Osteoblast (primary cell): ENCODE data around the gene FOXJ1. TPM values are rescaled to one million over a fixed set of nuclear protein-coding genes. Genes with fewer than 3 reads are reported as not detected.

Source experiments
- DNase-seq: peaks from one replicate; pipeline ENCODE4 v3.0.0; 2011; ENCODE audit warnings: low spot score, mixed read lengths; ENCODE audit not compliant: insufficient read length; ENCODE audit errors: missing footprints
- H2AFZ ChIP-seq: 2 replicates; pipeline ENCODE4 v1.6.0; 2011; ENCODE audit warnings: mild to moderate bottlenecking, low read length
- H3K27ac ChIP-seq: 2 replicates; pipeline ENCODE4 v1.5.1; 2011; ENCODE audit warnings: mild to moderate bottlenecking, low read depth, low read length, moderate library complexity
- H3K27me3 ChIP-seq: 2 replicates; pipeline ENCODE4 v1.6.0; 2012; ENCODE audit warnings: mild to moderate bottlenecking, control low read depth, inconsistent platforms, low read length, moderate library complexity; ENCODE audit not compliant: insufficient read depth
- H3K36me3 ChIP-seq: 2 replicates; pipeline ENCODE4 v1.5.1; 2011; ENCODE audit warnings: mild to moderate bottlenecking, low read length, control low read depth, moderate library complexity; ENCODE audit not compliant: insufficient read depth
- H3K4me1 ChIP-seq: 2 replicates; pipeline ENCODE4 v1.5.1; 2011; ENCODE audit warnings: mild to moderate bottlenecking, low read length, control low read depth, moderate library complexity; ENCODE audit not compliant: insufficient read depth
- H3K4me2 ChIP-seq: 2 replicates; pipeline ENCODE4 v1.6.0; 2011; ENCODE audit warnings: mild to moderate bottlenecking, low read length; ENCODE audit not compliant: insufficient read depth
- H3K4me3 ChIP-seq: fragments of 200-600 bp; sonication (generic); 3 replicates; pipeline ENCODE4 v1.5.1; 2012; ENCODE audit warnings: mild to moderate bottlenecking, low read length, inconsistent platforms; ENCODE audit not compliant: insufficient read depth
- H3K79me2 ChIP-seq: 2 replicates; pipeline ENCODE4 v1.6.0; 2012; ENCODE audit warnings: mild to moderate bottlenecking, low read length, control low read depth, inconsistent platforms; ENCODE audit not compliant: insufficient read depth
- H3K9me3 ChIP-seq: 2 replicates; pipeline ENCODE4 v1.5.1; 2011; ENCODE audit warnings: low read depth, low read length, control low read depth
- H4K20me1 ChIP-seq: 2 replicates; pipeline ENCODE4 v1.6.0; 2012; ENCODE audit warnings: mild to moderate bottlenecking, low read length, control low read depth; ENCODE audit not compliant: insufficient read depth
- CTCF ChIP-seq: IDR thresholded peaks from 2 replicates; pipeline ENCODE4 v1.5.1; 2011; ENCODE audit warnings: mild to moderate bottlenecking, low read depth, low read length, moderate library complexity; ENCODE audit errors: extremely low read depth
- total RNA-seq: library from RNA; depleted of rRNA; stranded (reverse); fragments of >200 nt; gene quantifications from 2 replicates; pipeline ENCODE4 v1.2.3, GENCODE V29; 2012

The FOXJ1 gene
- total RNA-seq, 1 donor, result not detected

DNA sequence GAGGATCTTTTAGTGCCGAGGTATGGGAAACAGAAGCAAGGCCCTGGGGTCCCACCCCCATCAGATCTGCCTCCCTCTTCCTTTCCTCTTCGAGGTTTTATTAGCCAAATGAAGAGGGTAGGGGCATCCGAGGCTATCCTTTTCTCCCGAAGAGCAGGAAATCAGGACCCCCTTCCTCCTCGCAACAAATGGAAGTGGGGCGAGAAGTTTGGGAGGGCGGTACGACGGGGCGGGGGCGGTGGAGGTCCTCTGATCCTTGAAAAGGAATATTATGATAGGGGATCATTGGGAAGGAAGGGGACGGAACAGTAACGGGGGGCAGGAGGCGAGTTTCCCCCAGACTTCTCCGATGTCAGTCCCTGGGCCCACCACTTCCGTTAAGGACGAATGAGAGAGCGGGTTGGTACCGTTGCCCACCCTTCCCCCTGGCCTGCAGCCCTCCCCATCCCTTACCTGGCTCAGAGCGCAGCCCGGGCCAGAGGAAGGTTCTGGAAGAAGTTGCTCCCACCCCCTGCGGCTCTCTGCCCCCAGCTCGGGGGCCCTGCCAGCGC is 309 bp downstream of the FOXJ1 start:
- TF ChIP-seq CTCF, result no peak
- H3K4me3 ChIP-seq, result peak overlapping the region; percentile 77

DNA sequence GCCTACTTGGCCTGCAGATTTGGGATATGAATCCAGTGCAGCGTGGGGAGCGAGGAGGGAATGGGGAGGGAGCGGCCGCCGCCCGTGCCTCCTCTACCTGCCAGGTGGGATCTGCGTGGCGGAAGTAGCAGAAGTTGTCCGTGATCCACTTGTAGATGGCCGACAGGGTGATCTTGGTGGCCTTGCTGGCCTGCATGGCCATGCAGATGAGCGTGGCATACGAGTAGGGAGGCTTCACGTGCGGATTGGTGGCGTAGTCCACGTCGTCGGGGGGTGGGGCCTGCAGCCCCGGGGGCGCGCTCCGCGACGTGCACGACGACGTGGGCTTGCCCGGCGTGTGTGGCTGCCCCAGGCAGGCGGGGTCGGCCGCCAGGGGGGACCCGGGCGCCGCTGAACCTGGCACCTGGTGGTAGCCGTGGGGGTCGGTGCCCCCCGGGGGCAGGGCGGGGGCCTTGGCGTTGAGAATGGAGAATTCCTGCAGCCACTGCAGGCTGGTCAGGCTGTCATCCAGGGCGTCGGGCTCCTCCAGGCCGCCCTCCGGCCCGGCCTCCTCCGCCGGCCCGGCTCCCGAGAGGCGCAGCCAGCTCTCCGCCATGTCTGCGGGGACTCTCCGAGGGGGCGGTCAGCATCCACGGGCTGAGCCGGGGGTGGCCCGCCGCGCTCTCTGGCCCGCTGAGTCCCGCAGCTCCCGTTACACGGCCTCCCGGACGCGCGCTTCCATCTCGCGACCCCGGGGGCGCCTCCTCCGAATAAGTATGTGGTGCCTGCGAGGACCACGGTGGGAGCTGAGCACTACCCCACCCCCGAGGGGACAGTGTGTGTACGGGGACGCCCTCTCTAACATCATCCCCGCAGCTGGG is 1.0 kb downstream of the FOXJ1 start:
- H3K27me3 ChIP-seq, result peaks cover 57% of the 10 kb centered on the region
- no peak overlapping the region for H3K4me3 ChIP-seq
- DNase-seq, result peak; percentile 87
- H4K20me1 ChIP-seq, result no peaks in the 10 kb centered on the region
- H3K36me3 ChIP-seq, result no peaks in the 10 kb centered on the region
- H2AFZ ChIP-seq, result no peak overlapping the region
- no peak for TF ChIP-seq CTCF
- no peak overlapping the region for H3K4me2 ChIP-seq
- H3K27ac ChIP-seq, result no peak overlapping the region
- H3K79me2 ChIP-seq, result no peaks in the 10 kb centered on the region
- no peaks in the 10 kb centered on the region for H3K9me3 ChIP-seq
- peaks cover 5% of the 10 kb centered on the region for H3K4me1 ChIP-seq

More for the DNA sequence above, 309 bp downstream of the FOXJ1 start:
- no peak overlapping the region for H3K27ac ChIP-seq
- peaks cover 54% of the 10 kb centered on the region for H3K27me3 ChIP-seq
- H2AFZ ChIP-seq, result no peak overlapping the region
- no peaks in the 10 kb centered on the region for H3K79me2 ChIP-seq
- no peaks in the 10 kb centered on the region for H3K36me3 ChIP-seq
- no peak for DNase-seq
- peaks cover 5% of the 10 kb centered on the region for H3K4me1 ChIP-seq
- H3K9me3 ChIP-seq, result no peaks in the 10 kb centered on the region
- no peaks in the 10 kb centered on the region for H4K20me1 ChIP-seq
- H3K4me2 ChIP-seq, result peak overlapping the region; percentile 91

- no peak for TF ChIP-seq CTCF
- Histone ChIP-seq H3K36me3 (no peaks in the 10 kb centered on the region), H3K27ac (no peak overlapping the region), H3K9me3 (no peaks in the 10 kb centered on the region), H3K27me3 (peaks cover 58% of the 10 kb centered on the region), H3K4me2 (no peak overlapping the region), H3K79me2 (no peaks in the 10 kb centered on the region), H3K4me3 (no peak overlapping the region), H3K4me1 (peaks cover 5% of the 10 kb centered on the region), H4K20me1 (no peaks in the 10 kb centered on the region), H2AFZ (no peak overlapping the region)
- peak; percentile 38 for DNase-seq
These were observed 1.9 kb downstream of the FOXJ1 start for GRCh38 chr17:76138896-76139752.
